RWPE1 (cell line): Measurements from ENCODE around the gene PRSS21.

Experiments used
- CTCF ChIA-PET: fragments of 350-600 bp; sonication (Branson Sonifier 250); formaldehyde crosslinking; extraction: SDS; loops from one replicate; lab custom pipeline; 2021; lab: Yijun Ruan, JAX
- POLR2A ChIA-PET: fragments of 400-600 bp; formaldehyde crosslinking; extraction: SDS; loops from one replicate; lab custom pipeline; 2020; ENCODE audit warnings: antibody characterized with exemption; ENCODE audit not compliant: low non-redundant PET; lab: Yijun Ruan, JAX
- DNase-seq: peaks from one replicate; pipeline ENCODE4 v3.0.0; 2012; ENCODE audit warnings: low spot score
- H3K27ac ChIP-seq: fragments of 450-650 bp; 2 replicates; pipeline ENCODE4 v1.5.1; 2017
- CTCF ChIP-seq: fragments of 450-650 bp; conservative IDR thresholded peaks from 2 replicates; pipeline ENCODE4 v1.5.1; 2017; ENCODE audit warnings: low read depth, mild to moderate bottlenecking

The PRSS21 gene

DNA sequence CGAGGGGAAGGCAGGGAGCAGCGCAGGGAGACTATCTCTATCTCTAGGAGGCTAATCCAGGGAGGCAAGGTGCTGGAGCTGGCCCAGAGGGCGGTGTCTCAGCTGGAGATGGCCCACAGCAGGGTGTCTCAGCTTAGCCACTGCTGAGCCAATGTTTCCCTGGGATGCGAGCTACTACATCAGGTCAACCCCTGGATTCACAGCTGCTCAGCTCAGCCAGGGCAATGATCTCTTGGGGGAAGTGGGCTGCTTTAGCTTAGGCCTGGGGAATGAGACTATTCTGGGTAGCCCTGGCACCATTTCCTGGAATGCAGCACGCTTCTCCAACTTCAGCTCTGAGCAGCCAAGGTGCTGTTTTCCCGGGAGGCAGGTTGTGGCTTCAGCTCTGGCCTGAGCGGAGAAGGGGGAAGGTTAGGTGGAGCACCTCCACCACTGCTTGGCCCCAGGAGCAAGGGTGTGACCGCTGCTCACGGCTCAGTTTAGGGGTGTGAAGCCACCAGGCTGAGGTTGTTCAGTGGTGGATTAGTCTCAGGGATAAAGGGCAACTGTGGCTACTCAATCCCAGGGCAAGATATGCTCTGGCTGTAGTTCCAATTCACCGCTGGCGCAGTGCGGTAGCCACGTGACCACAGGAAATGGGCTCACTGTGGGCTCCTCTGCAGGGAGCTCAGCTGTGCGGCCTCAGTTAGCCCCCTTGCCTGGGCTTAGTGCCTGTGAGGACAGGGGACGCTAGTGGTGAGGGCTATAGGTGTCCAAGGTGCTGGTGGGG, 5.2 kb upstream of the PRSS21 start:
- H3K27ac ChIP-seq = no peak overlapping the region
- no peak for TF ChIP-seq CTCF
- ChIA-PET POLR2A (interaction anchor here (0.6 kb wide), 1 partner anchor 16 kb away, joined by 5 read pairs; no protein-coding TSS in a partner anchor), CTCF (interaction anchor here (0.5 kb wide), 1 partner anchor 119 kb away, joined by 3 read pairs; no protein-coding TSS in a partner anchor)
- DNase-seq = no peak

GRCh38 chr16:2813771-2814221, 3.2 kb upstream of the PRSS21 start:
- no peak for DNase-seq
- POLR2A ChIA-PET = interaction anchor here (0.6 kb wide), 1 partner anchor 37 kb away, joined by 3 read pairs; the partner anchor contains the start of gene ELOB
- CTCF ChIA-PET = no interaction called here
- TF ChIP-seq CTCF = no peak
- no peak overlapping the region for H3K27ac ChIP-seq

DNA sequence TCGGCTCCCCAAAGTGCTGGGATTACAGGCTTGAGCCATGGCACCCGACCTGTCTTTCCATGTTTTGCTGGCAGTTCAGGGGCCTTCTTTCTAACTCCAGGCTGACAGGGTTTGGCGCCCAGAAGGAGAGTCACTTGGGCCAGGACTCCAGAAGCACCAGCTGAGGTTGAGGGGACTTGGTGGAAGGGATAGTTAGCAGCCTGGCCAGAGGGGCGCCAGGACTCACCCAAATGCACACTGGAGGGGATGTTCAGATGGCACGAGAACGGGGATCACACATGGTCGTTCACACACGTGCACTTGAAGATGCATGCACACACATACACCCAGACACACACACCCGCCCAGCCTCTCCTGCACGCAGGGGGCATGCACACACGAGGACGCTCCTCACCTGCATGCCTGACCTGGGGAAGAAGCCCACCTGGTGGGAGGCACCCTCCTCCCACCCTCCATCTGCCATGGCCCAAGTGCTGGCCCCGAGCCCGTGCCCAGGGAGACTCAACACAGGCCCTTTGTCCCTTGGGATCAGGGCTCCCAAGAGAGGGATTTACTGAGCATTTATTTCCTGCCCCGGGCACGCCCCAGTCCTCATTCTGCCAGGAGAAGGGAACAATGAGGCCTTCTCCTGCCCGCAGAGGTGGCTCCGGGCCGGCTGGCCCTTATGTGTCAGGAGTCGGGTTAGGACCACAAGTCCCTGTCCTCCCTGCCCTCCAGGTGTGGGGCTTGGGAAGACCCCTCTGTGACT, 2.3 kb upstream of the PRSS21 start:
- TF ChIP-seq CTCF = no peak
- ChIA-PET POLR2A (interaction anchor here (0.6 kb wide), 1 partner anchor 38 kb away, joined by 3 read pairs; the partner anchor contains the start of gene ELOB), CTCF (no interaction called here)
- no peak overlapping the region for H3K27ac ChIP-seq
- DNase-seq = no peak

GRCh38 chr16:2815299-2815771, 1.7 kb upstream of the PRSS21 start:
- ChIA-PET CTCF (no interaction called here), POLR2A (no interaction called here)
- DNase-seq = no peak
- no peak overlapping the region for H3K27ac ChIP-seq
- TF ChIP-seq CTCF = no peak

GRCh38 chr16:2817340-2818271, 569 bp downstream of the PRSS21 start:
- DNase-seq = no peak
- ChIA-PET POLR2A (no interaction called here), CTCF (no interaction called here)
- 0 out of 2 replicates have a peak, but pooled peaks have one; percentile 25 for TF ChIP-seq CTCF
- peak overlapping the region; percentile 75 for H3K27ac ChIP-seq
